Nephron (organoid): Measurements from ENCODE around the gene AIRE.

Experiments used
- H3K27ac Mint-ChIP-seq, 3 experiments: 2 replicates each; pipeline ENCODE4 v1.8.0; 2020; ENCODE audit warnings: mixed read lengths in 3 of 3, mild to moderate bottlenecking in 2 of 3, moderate library complexity in 1 of 3
- H3K27me3 Mint-ChIP-seq: 2 replicates; pipeline ENCODE4 v1.8.0; 2021; ENCODE audit warnings: low read depth, mild to moderate bottlenecking, moderate library complexity, mixed read lengths
- H3K36me3 Mint-ChIP-seq: 2 replicates; pipeline ENCODE4 v1.8.0; 2020; ENCODE audit warnings: low read depth, mixed read lengths
- H3K4me1 Mint-ChIP-seq: 2 replicates; pipeline ENCODE4 v1.8.0; 2020; ENCODE audit warnings: mixed read lengths
- H3K4me3 Mint-ChIP-seq, 3 experiments: 2 replicates each; pipeline ENCODE4 v1.8.0; 2020; ENCODE audit warnings: mild to moderate bottlenecking in 3 of 3, mixed read lengths in 3 of 3, moderate library complexity in 2 of 3
- H3K9me3 Mint-ChIP-seq: 2 replicates; pipeline ENCODE4 v1.8.0; 2020; ENCODE audit warnings: mixed read lengths
- TF ChIP-seq, protein P1 (sequence below), 3 experiments: fragments of 200-600 bp; sonication (generic); IDR thresholded peaks; one replicate each; pipeline ENCODE4 v1.5.0; 2021; ENCODE audit warnings: antibody characterized with exemption in 3 of 3; ENCODE audit not compliant: unreplicated experiment in 3 of 3

AIRE gene

DNA sequence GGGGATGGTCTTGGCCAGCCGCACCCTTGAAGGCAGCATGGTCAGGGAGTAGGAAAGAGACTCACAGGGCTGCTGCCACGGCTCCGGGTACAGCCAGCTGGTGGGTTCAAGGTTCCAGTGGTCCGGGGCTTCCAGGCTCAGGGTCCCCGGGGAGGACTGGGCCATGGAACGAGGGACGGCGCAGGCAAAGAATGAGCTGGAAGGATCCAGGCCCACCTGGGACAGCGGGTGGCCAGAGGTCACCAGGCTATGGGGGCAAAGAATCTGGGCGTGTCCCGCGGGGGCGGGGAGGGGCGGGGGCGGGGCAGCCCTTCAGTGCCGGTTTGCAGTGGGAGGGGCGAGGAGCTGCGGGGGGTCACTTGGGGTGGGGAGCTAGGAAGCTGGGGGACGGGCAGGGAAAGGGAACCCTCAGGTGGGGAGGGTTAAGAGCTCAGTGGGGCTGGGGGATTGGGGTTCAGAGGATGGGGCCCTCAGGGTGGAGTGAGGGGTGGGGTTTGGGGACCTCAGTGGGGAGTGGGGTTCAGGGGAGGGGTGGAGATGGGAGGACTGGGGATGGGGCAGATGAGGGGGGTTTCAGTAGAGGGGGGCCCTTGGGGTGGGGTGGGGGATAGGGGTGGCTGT lies 23.9 kb upstream of the AIRE start, which contains the start of gene DNMT3L:
Gene DNMT3L, minus strand, starts transcription at position 223 of the 621 bp plus-strand sequence. CDS start 638 bp downstream, outside the sequence.
- Mint-ChIP-seq H3K27me3 (peaks cover 20% of the 10 kb centered on the region), H3K4me3 (no peak within 1 kb of the TSS), H3K27ac (no peak within 1 kb of the TSS), H3K9me3 (no peaks in the 10 kb centered on the region), H3K4me1 (no peaks in the 10 kb centered on the region), H3K36me3 (no peaks in the 10 kb centered on the region)
- TF ChIP-seq, protein P1, sequence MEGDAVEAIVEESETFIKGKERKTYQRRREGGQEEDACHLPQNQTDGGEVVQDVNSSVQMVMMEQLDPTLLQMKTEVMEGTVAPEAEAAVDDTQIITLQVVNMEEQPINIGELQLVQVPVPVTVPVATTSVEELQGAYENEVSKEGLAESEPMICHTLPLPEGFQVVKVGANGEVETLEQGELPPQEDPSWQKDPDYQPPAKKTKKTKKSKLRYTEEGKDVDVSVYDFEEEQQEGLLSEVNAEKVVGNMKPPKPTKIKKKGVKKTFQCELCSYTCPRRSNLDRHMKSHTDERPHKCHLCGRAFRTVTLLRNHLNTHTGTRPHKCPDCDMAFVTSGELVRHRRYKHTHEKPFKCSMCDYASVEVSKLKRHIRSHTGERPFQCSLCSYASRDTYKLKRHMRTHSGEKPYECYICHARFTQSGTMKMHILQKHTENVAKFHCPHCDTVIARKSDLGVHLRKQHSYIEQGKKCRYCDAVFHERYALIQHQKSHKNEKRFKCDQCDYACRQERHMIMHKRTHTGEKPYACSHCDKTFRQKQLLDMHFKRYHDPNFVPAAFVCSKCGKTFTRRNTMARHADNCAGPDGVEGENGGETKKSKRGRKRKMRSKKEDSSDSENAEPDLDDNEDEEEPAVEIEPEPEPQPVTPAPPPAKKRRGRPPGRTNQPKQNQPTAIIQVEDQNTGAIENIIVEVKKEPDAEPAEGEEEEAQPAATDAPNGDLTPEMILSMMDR (IDR thresholded peaks at IDR 0.05; ENCODE audit: unreplicated experiment in 3 of 3): no peak

GRCh38 chr21:44262338-44263056 lies 23.2 kb upstream of the AIRE start:
- no peaks in the 10 kb centered on the region for H3K4me1 Mint-ChIP-seq
- no peak overlapping the region for H3K27ac Mint-ChIP-seq
- TF ChIP-seq, protein P1 (IDR thresholded peaks at IDR 0.05; ENCODE audit: unreplicated experiment in 3 of 3): no peak
- no peak overlapping the region for H3K4me3 Mint-ChIP-seq
- no peaks in the 10 kb centered on the region for H3K9me3 Mint-ChIP-seq
- peaks cover 20% of the 10 kb centered on the region for H3K27me3 Mint-ChIP-seq
- H3K36me3 Mint-ChIP-seq: no peaks in the 10 kb centered on the region

DNA sequence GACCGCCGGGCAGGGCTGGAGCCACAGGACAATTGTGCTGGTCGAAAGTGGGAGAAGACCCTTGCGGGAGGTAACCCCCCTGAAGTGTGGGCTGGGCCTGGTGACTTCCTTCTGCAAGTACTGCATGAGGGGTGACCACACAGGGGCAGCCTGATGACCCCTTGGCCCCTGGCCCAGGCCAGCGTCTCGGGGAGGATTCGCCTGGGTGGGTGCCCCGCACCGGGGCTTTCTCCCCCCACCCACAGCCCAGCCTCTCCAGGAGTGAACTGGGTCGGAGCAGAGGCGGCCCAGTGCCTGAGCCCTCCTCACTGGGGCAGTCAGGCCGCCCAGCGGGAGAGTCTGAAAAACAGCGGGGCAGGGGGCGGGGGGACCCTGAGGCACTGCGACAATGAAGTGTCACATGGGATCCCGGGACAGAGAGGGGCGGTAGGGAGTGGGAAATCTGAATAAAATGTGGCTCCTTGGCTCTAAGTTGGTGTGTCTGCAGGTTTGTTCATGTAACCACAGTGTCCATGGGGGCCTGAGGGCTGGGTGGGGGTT lies 22.4 kb upstream of the AIRE start:
- TF ChIP-seq, protein P1 (IDR thresholded peaks at IDR 0.05; ENCODE audit: unreplicated experiment in 3 of 3): no peak
- H3K9me3 Mint-ChIP-seq: no peaks in the 10 kb centered on the region
- H3K4me3 Mint-ChIP-seq: no peak overlapping the region
- H3K36me3 Mint-ChIP-seq: no peaks in the 10 kb centered on the region
- H3K27me3 Mint-ChIP-seq: peaks cover 17% of the 10 kb centered on the region
- peak overlapping the region in 1 of 3 experiments; percentile 75 for H3K27ac Mint-ChIP-seq
- no peaks in the 10 kb centered on the region for H3K4me1 Mint-ChIP-seq

GRCh38 chr21:44263768-44264167 lies 21.9 kb upstream of the AIRE start:
- TF ChIP-seq, protein P1 (IDR thresholded peaks at IDR 0.05; ENCODE audit: unreplicated experiment in 3 of 3): no peak
- H3K27ac Mint-ChIP-seq: peak overlapping the region in 1 of 3 experiments; percentile 75
- H3K4me3 Mint-ChIP-seq: no peak overlapping the region
- no peaks in the 10 kb centered on the region for H3K9me3 Mint-ChIP-seq
- H3K4me1 Mint-ChIP-seq: no peaks in the 10 kb centered on the region
- peaks cover 14% of the 10 kb centered on the region for H3K27me3 Mint-ChIP-seq
- no peaks in the 10 kb centered on the region for H3K36me3 Mint-ChIP-seq

GRCh38 chr21:44265734-44266270 lies 19.9 kb upstream of the AIRE start:
- Mint-ChIP-seq H3K4me1 (no peaks in the 10 kb centered on the region), H3K27ac (no peak overlapping the region), H3K9me3 (no peaks in the 10 kb centered on the region), H3K27me3 (peaks cover 3% of the 10 kb centered on the region), H3K36me3 (no peaks in the 10 kb centered on the region), H3K4me3 (no peak overlapping the region)
- TF ChIP-seq, protein P1 (IDR thresholded peaks at IDR 0.05; ENCODE audit: unreplicated experiment in 3 of 3): no peak
